Fibroblast of lung (primary cell): ENCODE measurements around the gene CDCA7. TPM values are rescaled to one million over a fixed set of nuclear protein-coding genes. Genes with fewer than 3 reads are reported as not detected.

Experiments
- DNase-seq, 2 donors: peaks; one replicate each; pipeline versions ENCODE4 v3.0.0 to v3.0.0-alpha.2; 2010; ENCODE audit warnings: low read depth in 2 of 2
- H2AFZ ChIP-seq: 2 replicates; pipeline ENCODE4 v1.5.1; 2012; ENCODE audit warnings: low read length, control low read depth, inconsistent platforms
- H3K27ac ChIP-seq: 2 replicates; pipeline ENCODE4 v1.5.1; 2011; ENCODE audit warnings: low read length, control low read depth; ENCODE audit not compliant: insufficient read depth
- H3K27me3 ChIP-seq: 2 replicates; pipeline ENCODE4 v1.5.1; 2011; ENCODE audit warnings: mild to moderate bottlenecking, low read length; ENCODE audit not compliant: control insufficient read depth, insufficient read depth
- H3K36me3 ChIP-seq: 2 replicates; pipeline ENCODE4 v1.5.1; 2011; ENCODE audit warnings: low read length; ENCODE audit not compliant: control insufficient read depth, insufficient read depth
- H3K4me1 ChIP-seq: 2 replicates; pipeline ENCODE4 v1.5.1; 2011; ENCODE audit warnings: low read length; ENCODE audit not compliant: control insufficient read depth, insufficient read depth; ENCODE audit errors: extremely low read depth
- H3K4me2 ChIP-seq: 2 replicates; pipeline ENCODE4 v1.5.1; 2011; ENCODE audit warnings: low read length, control low read depth; ENCODE audit not compliant: insufficient read depth; ENCODE audit errors: extremely low read depth
- H3K4me3 ChIP-seq, 4 experiments: fragments of 200-600 bp in 1 of 4; sonication (generic) in 1 of 4; replicated peaks in 1 of 4; 2 replicates each; pipeline ENCODE4 v1.5.1; 2011 to 2016; ENCODE audit warnings: low read length in 4 of 4, low read depth in 3 of 4, mild to moderate bottlenecking in 3 of 4, control low read depth in 2 of 4, inconsistent platforms in 1 of 4, mixed read lengths in 1 of 4; ENCODE audit not compliant: insufficient read depth in 1 of 4; ENCODE audit errors: control extremely low read depth in 1 of 4
- H3K79me2 ChIP-seq: 2 replicates; pipeline ENCODE4 v1.5.1; 2012; ENCODE audit warnings: mild to moderate bottlenecking, low read length, inconsistent platforms; ENCODE audit not compliant: control insufficient read depth, insufficient read depth
- H3K9ac ChIP-seq: 2 replicates; pipeline ENCODE4 v1.5.1; 2011; ENCODE audit warnings: mild to moderate bottlenecking, low read length, control low read depth; ENCODE audit not compliant: insufficient read depth
- H3K9me3 ChIP-seq: 2 replicates; pipeline ENCODE4 v1.5.1; 2012; ENCODE audit warnings: low read depth, low read length; ENCODE audit not compliant: control insufficient read depth, insufficient read depth
- H4K20me1 ChIP-seq: 2 replicates; pipeline ENCODE4 v1.5.1; 2011; ENCODE audit warnings: low read length; ENCODE audit not compliant: control insufficient read depth, insufficient read depth; ENCODE audit errors: extremely low read depth
- EZH2 ChIP-seq: IDR thresholded peaks from 2 replicates; pipeline ENCODE4 v1.5.1; 2012; ENCODE audit warnings: low read length, control low read depth, mild to moderate bottlenecking; ENCODE audit errors: missing control alignments
- polyA plus RNA-seq, 2 donors: library from polyadenylated mRNA; depleted of rRNA in 1 of 2; stranded (reverse) in 1 of 2; unstranded in 1 of 2; fragments of >200 nt; gene quantifications; 2 replicates each; pipeline ENCODE4 v1.2.1, GENCODE V29; 2011 to 2012; ENCODE audit warnings: missing spikeins in 1 of 2
- total RNA-seq: library from RNA; depleted of rRNA; stranded (reverse); fragments of >200 nt; gene quantifications from 2 replicates; pipeline ENCODE4 v1.2.1, GENCODE V29; 2014
- TF ChIP-seq, protein P1 (sequence below), 2 donors: IDR thresholded peaks in 1 of 2; conservative IDR thresholded peaks in 1 of 2; 1 replicate in 1 of 2; 2 replicates in 1 of 2; pipeline ENCODE4 v1.5.1; 2011 to 2012; ENCODE audit warnings: low read length in 2 of 2, control low read depth in 1 of 2, inconsistent platforms in 1 of 2, low read depth in 1 of 2, mild to moderate bottlenecking in 1 of 2

CDCA7 gene
- total and polyA plus RNA-seq, 2 donors (not counting 1 experiment from before 2014, with no cell fraction given) = 1.3 to 10.3 TPM

DNA sequence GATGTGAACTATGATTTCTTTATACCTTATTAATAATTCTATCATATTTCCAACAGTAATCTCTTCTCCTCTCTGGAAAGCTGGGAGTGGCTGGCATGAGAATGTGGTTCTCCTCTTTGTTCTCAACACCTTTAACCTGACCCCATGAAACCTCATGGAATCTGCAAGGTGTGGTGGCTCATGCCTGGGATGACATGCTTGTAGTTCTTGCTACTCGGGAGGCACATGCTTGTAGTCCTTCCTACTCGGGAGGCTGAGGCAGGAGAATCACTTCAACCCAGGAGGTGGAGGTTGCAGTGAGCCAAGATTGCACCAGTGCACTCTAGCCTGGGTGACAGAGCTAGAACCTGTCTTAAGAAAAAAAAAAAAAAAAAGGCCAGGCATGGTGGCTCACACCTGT is 10.8 kb upstream of the CDCA7 start:
- Histone ChIP-seq H3K9me3 (no peaks in the 10 kb centered on the region), H3K27me3 (no peaks in the 10 kb centered on the region), H3K36me3 (no peaks in the 10 kb centered on the region), H3K4me3 (no peak overlapping the region), H3K4me2 (no peak overlapping the region), H4K20me1 (no peaks in the 10 kb centered on the region), H3K27ac (no peak overlapping the region), H2AFZ (no peak overlapping the region), H3K4me1 (no peaks in the 10 kb centered on the region), H3K9ac (no peak overlapping the region), H3K79me2 (no peaks in the 10 kb centered on the region)
- no peak for DNase-seq
- TF ChIP-seq EZH2 = no peak
- TF ChIP-seq, protein P1, sequence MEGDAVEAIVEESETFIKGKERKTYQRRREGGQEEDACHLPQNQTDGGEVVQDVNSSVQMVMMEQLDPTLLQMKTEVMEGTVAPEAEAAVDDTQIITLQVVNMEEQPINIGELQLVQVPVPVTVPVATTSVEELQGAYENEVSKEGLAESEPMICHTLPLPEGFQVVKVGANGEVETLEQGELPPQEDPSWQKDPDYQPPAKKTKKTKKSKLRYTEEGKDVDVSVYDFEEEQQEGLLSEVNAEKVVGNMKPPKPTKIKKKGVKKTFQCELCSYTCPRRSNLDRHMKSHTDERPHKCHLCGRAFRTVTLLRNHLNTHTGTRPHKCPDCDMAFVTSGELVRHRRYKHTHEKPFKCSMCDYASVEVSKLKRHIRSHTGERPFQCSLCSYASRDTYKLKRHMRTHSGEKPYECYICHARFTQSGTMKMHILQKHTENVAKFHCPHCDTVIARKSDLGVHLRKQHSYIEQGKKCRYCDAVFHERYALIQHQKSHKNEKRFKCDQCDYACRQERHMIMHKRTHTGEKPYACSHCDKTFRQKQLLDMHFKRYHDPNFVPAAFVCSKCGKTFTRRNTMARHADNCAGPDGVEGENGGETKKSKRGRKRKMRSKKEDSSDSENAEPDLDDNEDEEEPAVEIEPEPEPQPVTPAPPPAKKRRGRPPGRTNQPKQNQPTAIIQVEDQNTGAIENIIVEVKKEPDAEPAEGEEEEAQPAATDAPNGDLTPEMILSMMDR (conservative IDR thresholded peaks at IDR 0.05 in 1 of 2, IDR thresholded peaks at IDR 0.05 in 1 of 2; ENCODE audit: low read depth in 1 of 2, low read length in 2 of 2) = no peak

DNA sequence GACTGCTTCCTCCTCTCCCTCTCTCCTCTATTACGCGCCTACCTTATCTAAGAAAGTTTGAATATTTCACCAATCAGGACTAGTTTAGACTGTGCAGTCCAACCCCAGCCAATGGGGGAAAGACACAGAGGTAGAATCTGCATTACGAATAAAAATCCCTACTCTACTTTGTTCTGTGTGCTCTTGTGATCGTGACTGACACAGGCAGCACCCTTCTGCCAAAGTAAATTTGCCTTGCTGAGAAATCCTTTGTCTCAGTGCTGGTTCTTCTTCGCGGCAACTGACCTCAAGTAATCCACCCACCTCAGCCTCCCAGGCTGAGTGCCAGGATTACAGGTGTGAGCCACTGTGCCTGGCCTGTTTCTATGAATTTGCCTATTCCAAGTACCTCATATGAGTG is 8.6 kb upstream of the CDCA7 start:
- no peak for TF ChIP-seq EZH2
- TF ChIP-seq, protein P1 (conservative IDR thresholded peaks at IDR 0.05 in 1 of 2, IDR thresholded peaks at IDR 0.05 in 1 of 2; ENCODE audit: low read depth in 1 of 2, low read length in 2 of 2) = no peak
- DNase-seq = peak in 1 of 2 donors; percentile 19
- Histone ChIP-seq H3K79me2 (no peaks in the 10 kb centered on the region), H3K27ac (no peak overlapping the region), H3K9me3 (no peaks in the 10 kb centered on the region), H2AFZ (no peak overlapping the region), H3K4me3 (no peak overlapping the region), H3K27me3 (peaks cover 3% of the 10 kb centered on the region), H3K4me2 (no peak overlapping the region), H3K36me3 (no peaks in the 10 kb centered on the region), H4K20me1 (no peaks in the 10 kb centered on the region), H3K4me1 (no peaks in the 10 kb centered on the region), H3K9ac (no peak overlapping the region)

DNA sequence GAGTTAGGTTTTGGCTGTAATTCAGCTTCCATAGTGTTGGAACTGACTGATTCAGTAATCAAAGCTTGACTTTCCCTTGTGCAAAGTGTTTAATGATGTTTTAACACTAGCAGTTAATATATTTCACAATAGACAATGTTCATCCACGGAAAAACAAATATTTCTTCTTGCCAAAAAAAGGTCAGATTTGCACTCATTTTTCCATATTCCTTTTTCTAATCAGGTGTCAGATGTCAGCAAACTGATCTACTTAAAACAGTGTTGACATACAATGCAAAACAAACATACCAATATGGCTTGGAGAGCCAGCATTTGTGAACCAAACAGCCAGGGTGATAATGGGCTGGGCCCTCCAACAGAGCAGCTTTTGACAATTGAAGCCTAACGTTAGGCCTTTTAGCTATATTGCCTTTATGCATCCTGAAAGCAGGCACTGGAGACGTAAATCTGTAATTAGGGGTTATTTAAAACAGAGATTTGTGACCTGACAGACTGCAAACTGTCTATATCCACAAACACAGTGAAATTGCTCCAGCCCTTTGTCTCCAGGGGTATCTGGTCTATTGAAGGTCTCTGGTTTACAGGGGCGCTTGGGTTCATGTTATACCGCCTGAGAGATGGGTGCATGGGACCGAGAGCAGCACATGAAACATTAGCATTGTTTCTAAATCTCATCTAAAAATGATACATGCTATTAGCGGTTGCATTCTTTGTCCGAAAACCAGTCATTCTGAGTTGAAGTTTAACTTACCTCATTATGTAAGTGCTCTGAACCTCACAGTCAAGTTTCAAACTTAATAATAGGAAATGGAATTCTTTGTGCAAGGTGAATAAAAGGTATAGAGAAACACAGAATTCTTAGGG is 7.1 kb upstream of the CDCA7 start:
- Histone ChIP-seq H3K4me2 (no peak overlapping the region), H3K27ac (no peak overlapping the region), H3K36me3 (no peaks in the 10 kb centered on the region), H3K79me2 (no peaks in the 10 kb centered on the region), H3K4me3 (no peak overlapping the region), H4K20me1 (no peaks in the 10 kb centered on the region), H3K9me3 (no peaks in the 10 kb centered on the region), H3K27me3 (peaks cover 3% of the 10 kb centered on the region), H2AFZ (no peak overlapping the region), H3K9ac (no peak overlapping the region), H3K4me1 (no peaks in the 10 kb centered on the region)
- DNase-seq = no peak
- TF ChIP-seq, protein P1 (conservative IDR thresholded peaks at IDR 0.05 in 1 of 2, IDR thresholded peaks at IDR 0.05 in 1 of 2; ENCODE audit: low read depth in 1 of 2, low read length in 2 of 2) = no peak
- TF ChIP-seq EZH2 = no peak
